GM12875 (cell line): ENCODE measurements around the gene CELF2.

Source experiments
- H3K4me3 ChIP-seq: one replicate; pipeline ENCODE4 v1.5.1; 2011; ENCODE audit warnings: low read depth, low read length, control low read depth
- TF ChIP-seq, protein P1 (sequence below): IDR thresholded peaks from 2 replicates; pipeline ENCODE4 v1.5.1; 2011; ENCODE audit warnings: low read depth, mild to moderate bottlenecking, control low read depth, inconsistent platforms, low read length, moderate library complexity, borderline replicate concordance; ENCODE audit not compliant: insufficient read depth

The CELF2 gene

DNA sequence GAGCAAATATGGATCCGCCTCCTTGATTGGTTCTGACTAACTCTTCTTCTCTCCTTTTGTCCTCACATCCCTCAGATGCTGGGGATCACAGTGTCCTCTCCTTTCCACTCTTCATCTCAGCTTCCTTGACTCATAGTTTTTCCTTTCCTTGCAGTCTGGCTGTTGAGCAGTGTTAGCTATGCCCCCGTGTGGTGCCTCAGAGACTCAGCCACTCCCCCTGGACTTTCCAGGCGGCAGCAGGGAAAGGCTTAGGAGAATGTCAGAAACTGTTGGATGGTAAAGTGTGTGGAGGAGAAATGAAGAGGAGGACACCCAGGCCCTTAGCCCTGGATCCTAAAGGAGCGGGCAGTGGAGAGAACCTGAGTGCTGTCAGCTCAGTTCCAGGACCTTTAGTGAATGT, 267.5 kb downstream of the CELF2 start:
- TF ChIP-seq, protein P1, sequence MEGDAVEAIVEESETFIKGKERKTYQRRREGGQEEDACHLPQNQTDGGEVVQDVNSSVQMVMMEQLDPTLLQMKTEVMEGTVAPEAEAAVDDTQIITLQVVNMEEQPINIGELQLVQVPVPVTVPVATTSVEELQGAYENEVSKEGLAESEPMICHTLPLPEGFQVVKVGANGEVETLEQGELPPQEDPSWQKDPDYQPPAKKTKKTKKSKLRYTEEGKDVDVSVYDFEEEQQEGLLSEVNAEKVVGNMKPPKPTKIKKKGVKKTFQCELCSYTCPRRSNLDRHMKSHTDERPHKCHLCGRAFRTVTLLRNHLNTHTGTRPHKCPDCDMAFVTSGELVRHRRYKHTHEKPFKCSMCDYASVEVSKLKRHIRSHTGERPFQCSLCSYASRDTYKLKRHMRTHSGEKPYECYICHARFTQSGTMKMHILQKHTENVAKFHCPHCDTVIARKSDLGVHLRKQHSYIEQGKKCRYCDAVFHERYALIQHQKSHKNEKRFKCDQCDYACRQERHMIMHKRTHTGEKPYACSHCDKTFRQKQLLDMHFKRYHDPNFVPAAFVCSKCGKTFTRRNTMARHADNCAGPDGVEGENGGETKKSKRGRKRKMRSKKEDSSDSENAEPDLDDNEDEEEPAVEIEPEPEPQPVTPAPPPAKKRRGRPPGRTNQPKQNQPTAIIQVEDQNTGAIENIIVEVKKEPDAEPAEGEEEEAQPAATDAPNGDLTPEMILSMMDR, result no peak
- H3K4me3 ChIP-seq, result no peak overlapping the region

DNA sequence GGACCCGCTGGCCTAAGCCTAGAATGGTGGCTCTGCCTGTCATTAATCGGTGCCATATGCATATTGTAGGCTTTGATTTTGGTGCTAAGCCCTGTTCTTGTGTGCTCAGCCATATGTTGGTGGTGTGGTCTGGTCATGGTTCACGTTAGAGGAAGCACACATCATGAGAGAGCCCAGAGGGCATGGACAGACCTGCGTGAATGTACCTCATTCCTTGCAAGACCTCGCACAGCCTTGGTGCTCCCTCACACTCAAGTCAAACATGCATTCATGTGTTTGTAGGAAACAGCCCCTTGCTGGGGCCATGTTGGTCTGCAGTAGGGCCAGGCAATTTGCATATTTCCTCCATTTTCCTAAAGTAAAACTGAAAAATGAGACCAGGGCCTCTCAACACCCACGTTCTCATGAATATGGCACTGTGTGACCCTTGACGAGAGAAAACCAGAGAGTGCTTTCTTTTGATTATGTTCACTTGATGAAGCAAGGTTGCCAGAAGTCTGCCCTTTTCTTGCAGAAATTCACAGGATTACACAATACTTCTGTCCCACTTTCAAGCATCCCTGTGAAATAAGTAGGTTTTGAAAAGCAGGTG, 268.7 kb downstream of the CELF2 start:
- TF ChIP-seq, protein P1, result no peak
- no peak overlapping the region for H3K4me3 ChIP-seq

DNA sequence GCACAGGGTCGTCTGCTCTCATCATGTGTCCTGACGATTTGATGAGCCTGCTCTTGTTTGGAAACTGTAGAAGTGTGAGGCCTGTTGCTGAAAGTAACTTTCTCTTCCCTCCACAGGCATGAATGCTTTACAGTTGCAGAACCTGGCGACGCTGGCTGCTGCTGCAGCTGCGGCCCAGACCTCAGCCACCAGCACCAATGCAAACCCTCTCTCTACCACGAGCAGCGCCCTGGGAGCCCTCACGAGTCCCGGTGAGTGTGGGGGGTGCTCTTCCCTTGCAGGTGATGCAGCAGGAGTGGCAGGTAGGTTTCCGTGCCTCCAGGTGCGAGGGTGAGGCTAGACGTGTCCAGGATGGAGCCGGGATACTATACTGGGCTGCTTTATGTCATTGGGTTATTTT, 270.6 kb downstream of the CELF2 start:
- no peak overlapping the region for H3K4me3 ChIP-seq
- TF ChIP-seq, protein P1, result no peak

DNA sequence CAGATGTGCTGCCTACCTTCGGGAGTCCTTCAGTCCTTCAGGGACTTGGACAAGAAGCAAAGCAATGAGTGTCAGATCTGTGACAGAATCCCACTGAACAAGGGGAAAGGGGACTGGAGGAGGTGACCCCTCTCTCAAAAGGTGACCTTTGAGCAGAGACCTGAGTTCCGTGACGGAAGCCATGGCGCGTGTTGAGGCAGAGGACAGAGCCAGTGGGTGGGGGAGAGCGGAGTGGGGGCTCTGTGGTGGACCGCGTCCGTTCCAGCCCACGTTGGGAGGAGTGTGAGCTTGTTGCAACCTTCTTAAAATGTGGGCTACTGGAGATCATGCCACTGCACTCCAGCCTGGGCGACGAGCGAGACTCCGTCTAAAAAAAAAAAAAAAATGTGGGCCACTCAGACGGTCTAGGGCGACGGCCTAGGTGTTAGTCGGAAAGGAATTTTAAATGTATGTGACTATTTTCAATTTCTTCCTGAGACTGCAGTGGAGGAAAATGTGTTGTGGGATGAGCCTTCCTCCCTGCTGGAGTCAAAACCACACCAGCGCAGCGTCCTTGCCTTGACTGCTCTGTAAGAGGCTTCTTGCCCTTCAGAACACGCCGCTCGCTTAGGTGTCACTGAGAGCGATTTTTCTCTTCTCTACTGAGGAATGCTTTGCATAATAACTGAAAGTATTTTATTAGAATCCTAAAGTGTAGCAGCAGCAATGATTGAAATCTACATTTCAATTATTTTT, 272.7 kb downstream of the CELF2 start:
- no peak overlapping the region for H3K4me3 ChIP-seq
- TF ChIP-seq, protein P1, result no peak

DNA sequence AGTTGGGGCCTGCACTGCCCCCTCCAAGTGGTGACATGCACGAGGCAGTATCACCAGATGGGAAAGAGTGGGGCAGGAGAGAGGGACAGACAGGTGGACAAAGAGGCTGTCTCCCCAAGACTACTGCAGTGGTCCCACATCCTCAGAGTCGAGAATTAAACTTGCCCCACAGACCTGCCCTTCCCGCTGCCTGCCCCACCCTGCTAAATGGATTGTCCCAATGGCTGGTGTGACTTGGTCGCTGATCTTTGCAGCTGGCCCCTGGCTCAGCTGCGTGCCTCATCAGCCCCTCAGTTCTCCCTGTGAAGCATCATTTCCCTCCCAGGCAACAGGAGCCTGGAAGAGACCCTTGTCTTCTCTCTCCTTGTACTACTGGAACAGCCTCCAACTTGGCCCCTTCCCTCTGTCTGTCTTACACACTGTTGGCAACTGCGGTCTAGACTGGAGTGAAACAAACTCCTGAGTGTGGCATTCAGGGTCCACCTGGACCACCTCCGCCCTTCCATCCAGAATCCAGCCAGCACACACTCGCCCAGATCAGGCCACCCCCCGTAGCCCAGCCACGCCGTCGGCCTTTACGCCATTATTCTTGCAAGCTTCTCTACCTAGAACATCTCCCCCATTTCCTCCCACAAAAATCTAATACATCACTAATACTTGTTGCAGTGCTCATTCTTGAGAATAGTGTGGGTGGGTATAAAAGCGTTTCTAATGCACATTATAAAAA, 275.1 kb downstream of the CELF2 start:
- no peak overlapping the region for H3K4me3 ChIP-seq
- TF ChIP-seq, protein P1, result no peak

DNA sequence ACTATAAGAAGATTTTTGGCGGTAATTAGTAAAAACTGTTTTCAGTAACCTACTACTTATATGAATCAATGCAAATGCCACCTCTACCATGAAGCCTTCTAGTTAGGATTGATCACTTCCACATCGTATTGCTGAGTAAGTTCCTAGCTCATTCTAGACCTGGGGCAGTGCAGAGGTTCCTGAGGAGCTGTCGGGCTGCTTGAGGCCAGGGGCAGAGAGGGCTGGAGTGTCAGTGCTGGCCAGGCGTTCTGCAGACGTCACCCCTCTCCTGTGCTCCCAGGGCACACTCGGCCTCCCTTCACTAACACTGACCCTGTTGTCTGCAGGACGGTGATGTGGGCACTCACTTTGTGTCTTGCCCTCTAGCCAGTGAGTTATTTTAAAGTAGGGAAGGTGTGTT, 275.7 kb downstream of the CELF2 start:
- TF ChIP-seq, protein P1, result no peak
- no peak overlapping the region for H3K4me3 ChIP-seq
